ENCODE data around the gene FUT3. TPM values are rescaled to one million over a fixed set of nuclear protein-coding genes. Genes with fewer than 3 reads are reported as not detected.
A peak's percentile ranks its signal among the peaks of the same experiment; 100 is the strongest.

FUT3 gene
- total RNA-seq, 1 experiment from 2014 or later: not detected

- peak overlapping the region in 1 of 3 experiments; percentile 34; a peak in 1 of 7 replicates for H3K27ac Mint-ChIP-seq
Measured at GRCh38 chr19:5823579-5824281, 27.5 kb downstream of the FUT3 start.

More at GRCh38 chr19:5823579-5824281, 27.5 kb downstream of the FUT3 start:
- Histone ChIP-seq H3K14ac (ENCODE audit: insufficient read depth, low read length) (no peak overlapping the region; the same call in 1 of the 2 replicates), H3K9ac (ENCODE audit: extremely low read depth, insufficient read length, low read length) (no peak overlapping the region), H2BK20ac (ENCODE audit: low read depth, low read length, poor library complexity, severe bottlenecking) (no peak overlapping the region), H2AK5ac (ENCODE audit: insufficient read length, low read length) (no peak overlapping the region), H4K8ac (replicated peaks; ENCODE audit: insufficient read length, low read depth, low read length) (no peak overlapping the region), H2BK5ac (ENCODE audit: insufficient read length, low read length) (no peak overlapping the region), H4K20me1 (ENCODE audit: control insufficient read depth, insufficient read depth, insufficient read length) (no peaks in the 10 kb centered on the region), H3K79me2 (ENCODE audit: insufficient read depth, low read length) (no peaks in the 10 kb centered on the region), H3K4me1 (ENCODE audit: insufficient read depth, low read length) (no peaks in the 10 kb centered on the region), H2BK12ac (ENCODE audit: insufficient read length, low read depth, low read length) (no peak overlapping the region), H4K91ac (ENCODE audit: insufficient read length, low read depth, low read length) (no peak overlapping the region), H4K5ac (ENCODE audit: insufficient read length, low read depth, low read length) (no peak overlapping the region), H3K23me2 (ENCODE audit: insufficient read length, low read depth, low read length, poor library complexity, severe bottlenecking) (peaks cover 8% of the 10 kb centered on the region), H3K79me1 (ENCODE audit: insufficient read depth, low read depth, low read length, poor library complexity, severe bottlenecking) (no peaks in the 10 kb centered on the region), H2BK120ac (ENCODE audit: low read depth, low read length, poor library complexity, severe bottlenecking) (no peak overlapping the region), H2AFZ (ENCODE audit: low read length) (no peak overlapping the region), H3K23ac (ENCODE audit: insufficient read length, low read depth, low read length) (no peak overlapping the region), H3K27ac (ENCODE audit: insufficient read length, low read depth, low read length) (no peak overlapping the region), H3K4me2 (ENCODE audit: insufficient read depth, insufficient read length, low read length) (no peak overlapping the region), H3K18ac (ENCODE audit: insufficient read length, low read depth, low read length) (no peak overlapping the region), H3K9me3 (ENCODE audit: control insufficient read depth, low read depth, low read length) (no peaks in the 10 kb centered on the region), H2BK15ac (ENCODE audit: low read depth, low read length) (no peak overlapping the region), H3K27me3 (ENCODE audit: insufficient read depth, low read length) (no peaks in the 10 kb centered on the region), H3K4ac (ENCODE audit: low read depth, low read length) (no peak overlapping the region), H3T11ph (ENCODE audit: low read length) (no peak overlapping the region), H3K56ac (ENCODE audit: insufficient read length, low read depth, low read length) (no peak overlapping the region)
- Mint-ChIP-seq H3K4me1 (peaks cover 2 to 13% of the 10 kb centered on the region in 2 experiments; a peak in 2 of 4 replicates), H3K36me3 (ENCODE audit: insufficient read depth in 1 of 3, low read depth in 3 of 3) (no peaks in the 10 kb centered on the region), H3K4me3 (no peak overlapping the region), H3K27me3 (ENCODE audit: low read depth) (peaks cover 12% of the 10 kb centered on the region), H3K9me3 (peaks cover 0 to 1% of the 10 kb centered on the region in 2 experiments; a peak in 2 of 5 replicates)
- TF ChIP-seq, protein P1, sequence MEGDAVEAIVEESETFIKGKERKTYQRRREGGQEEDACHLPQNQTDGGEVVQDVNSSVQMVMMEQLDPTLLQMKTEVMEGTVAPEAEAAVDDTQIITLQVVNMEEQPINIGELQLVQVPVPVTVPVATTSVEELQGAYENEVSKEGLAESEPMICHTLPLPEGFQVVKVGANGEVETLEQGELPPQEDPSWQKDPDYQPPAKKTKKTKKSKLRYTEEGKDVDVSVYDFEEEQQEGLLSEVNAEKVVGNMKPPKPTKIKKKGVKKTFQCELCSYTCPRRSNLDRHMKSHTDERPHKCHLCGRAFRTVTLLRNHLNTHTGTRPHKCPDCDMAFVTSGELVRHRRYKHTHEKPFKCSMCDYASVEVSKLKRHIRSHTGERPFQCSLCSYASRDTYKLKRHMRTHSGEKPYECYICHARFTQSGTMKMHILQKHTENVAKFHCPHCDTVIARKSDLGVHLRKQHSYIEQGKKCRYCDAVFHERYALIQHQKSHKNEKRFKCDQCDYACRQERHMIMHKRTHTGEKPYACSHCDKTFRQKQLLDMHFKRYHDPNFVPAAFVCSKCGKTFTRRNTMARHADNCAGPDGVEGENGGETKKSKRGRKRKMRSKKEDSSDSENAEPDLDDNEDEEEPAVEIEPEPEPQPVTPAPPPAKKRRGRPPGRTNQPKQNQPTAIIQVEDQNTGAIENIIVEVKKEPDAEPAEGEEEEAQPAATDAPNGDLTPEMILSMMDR (conservative IDR thresholded peaks at IDR 0.05): peak; percentile 45; the same call in 2 of the 3 replicates
- peak; percentile 74 for DNase-seq
- WGBS (ENCODE audit: extremely low coverage, insufficient read length, low lambda C conversion rate): no CpG with 5 or more reads among the region's 30 CpGs

Measured in H9 (cell line).